Measurements from ENCODE around the gene RAB36. TPM values are rescaled to one million over a fixed set of nuclear protein-coding genes. Genes with fewer than 3 reads are reported as not detected.

The RAB36 gene
- total RNA-seq, 2 donors from 2014 or later, result 2.6 to 3.3 TPM

DNA sequence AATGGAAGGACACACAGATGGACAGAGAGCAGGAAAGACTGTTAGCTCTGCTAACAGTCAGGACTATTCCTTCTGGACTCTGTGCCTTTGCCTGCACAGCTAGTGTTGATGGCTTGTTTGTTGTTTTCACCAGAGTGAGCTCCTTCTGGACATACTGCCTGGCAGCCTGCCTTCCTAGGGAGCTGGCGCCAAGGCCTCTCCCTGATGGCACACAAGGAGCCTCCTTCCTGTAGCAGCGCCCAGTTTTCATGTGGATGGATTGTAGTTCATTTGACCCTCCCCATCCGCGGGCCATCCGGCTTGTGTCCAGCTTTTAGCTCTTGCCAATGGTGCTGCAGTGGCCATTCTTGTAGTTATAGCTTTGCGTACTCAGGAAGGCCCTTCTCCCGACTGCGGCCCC, 18.4 kb downstream of the RAB36 start:
- no peaks in the 10 kb centered on the region for H3K4me1 Mint-ChIP-seq
- H3K36me3 Mint-ChIP-seq (ENCODE audit: low read depth), result no peaks in the 10 kb centered on the region
- Histone ChIP-seq H3K9me3 (ENCODE audit: control insufficient read depth, low read length) (no peaks in the 10 kb centered on the region), H3K4me3 (ENCODE audit: low read length) (no peak overlapping the region), H3K9ac (ENCODE audit: extremely low read depth, low read length, poor library complexity, severe bottlenecking) (no peak overlapping the region), H3K4me1 (ENCODE audit: control insufficient read depth, insufficient read depth, low read length) (no peaks in the 10 kb centered on the region), H3K36me3 (ENCODE audit: control insufficient read depth, insufficient read depth, low read length) (no peaks in the 10 kb centered on the region), H3K27me3 (ENCODE audit: control insufficient read depth, insufficient read depth, low read length, poor library complexity, severe bottlenecking) (no peaks in the 10 kb centered on the region), H3K27ac (ENCODE audit: low read depth, low read length) (no peak overlapping the region)
- DNase-seq, result no peak
- TF ChIP-seq, protein P1, sequence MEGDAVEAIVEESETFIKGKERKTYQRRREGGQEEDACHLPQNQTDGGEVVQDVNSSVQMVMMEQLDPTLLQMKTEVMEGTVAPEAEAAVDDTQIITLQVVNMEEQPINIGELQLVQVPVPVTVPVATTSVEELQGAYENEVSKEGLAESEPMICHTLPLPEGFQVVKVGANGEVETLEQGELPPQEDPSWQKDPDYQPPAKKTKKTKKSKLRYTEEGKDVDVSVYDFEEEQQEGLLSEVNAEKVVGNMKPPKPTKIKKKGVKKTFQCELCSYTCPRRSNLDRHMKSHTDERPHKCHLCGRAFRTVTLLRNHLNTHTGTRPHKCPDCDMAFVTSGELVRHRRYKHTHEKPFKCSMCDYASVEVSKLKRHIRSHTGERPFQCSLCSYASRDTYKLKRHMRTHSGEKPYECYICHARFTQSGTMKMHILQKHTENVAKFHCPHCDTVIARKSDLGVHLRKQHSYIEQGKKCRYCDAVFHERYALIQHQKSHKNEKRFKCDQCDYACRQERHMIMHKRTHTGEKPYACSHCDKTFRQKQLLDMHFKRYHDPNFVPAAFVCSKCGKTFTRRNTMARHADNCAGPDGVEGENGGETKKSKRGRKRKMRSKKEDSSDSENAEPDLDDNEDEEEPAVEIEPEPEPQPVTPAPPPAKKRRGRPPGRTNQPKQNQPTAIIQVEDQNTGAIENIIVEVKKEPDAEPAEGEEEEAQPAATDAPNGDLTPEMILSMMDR (conservative IDR thresholded peaks at IDR 0.05), result no peak
- H3K27ac Mint-ChIP-seq, result no peak overlapping the region
- H3K27me3 Mint-ChIP-seq (ENCODE audit: insufficient read depth), result no peaks in the 10 kb centered on the region
- H3K4me3 Mint-ChIP-seq, result no peak overlapping the region
- H3K9me3 Mint-ChIP-seq, result no peaks in the 10 kb centered on the region
- 93 to 97% methylated on average over 7 to 8 of the region's 8 CpGs for WGBS, 2 experiments (ENCODE audit: insufficient coverage in 1 of 2, insufficient read length in 1 of 2)

DNA sequence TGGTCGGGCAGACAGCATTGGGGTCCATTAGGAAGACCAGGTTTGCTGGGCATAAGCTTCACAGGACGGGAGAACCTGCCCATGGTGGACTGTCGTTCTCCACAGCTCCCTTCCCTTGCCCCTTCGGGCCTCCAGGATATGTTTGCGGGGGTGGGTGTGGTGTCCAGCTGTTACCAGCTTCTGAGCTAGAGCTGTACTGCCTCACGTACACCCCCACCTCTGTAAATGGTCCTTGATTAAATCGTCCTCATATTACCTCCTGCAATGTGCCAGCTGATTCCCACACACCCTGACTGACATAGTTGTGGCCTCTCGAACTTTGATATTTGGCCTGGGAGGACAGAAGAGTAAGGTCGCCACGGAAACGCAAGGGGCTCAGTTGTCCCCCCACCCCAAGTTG, 18.8 kb downstream of the RAB36 start:
- no peak overlapping the region for H3K27ac ChIP-seq (ENCODE audit: low read depth, low read length)
- H3K27ac Mint-ChIP-seq, result no peak overlapping the region
- H3K27me3 Mint-ChIP-seq (ENCODE audit: insufficient read depth), result no peaks in the 10 kb centered on the region

DNA sequence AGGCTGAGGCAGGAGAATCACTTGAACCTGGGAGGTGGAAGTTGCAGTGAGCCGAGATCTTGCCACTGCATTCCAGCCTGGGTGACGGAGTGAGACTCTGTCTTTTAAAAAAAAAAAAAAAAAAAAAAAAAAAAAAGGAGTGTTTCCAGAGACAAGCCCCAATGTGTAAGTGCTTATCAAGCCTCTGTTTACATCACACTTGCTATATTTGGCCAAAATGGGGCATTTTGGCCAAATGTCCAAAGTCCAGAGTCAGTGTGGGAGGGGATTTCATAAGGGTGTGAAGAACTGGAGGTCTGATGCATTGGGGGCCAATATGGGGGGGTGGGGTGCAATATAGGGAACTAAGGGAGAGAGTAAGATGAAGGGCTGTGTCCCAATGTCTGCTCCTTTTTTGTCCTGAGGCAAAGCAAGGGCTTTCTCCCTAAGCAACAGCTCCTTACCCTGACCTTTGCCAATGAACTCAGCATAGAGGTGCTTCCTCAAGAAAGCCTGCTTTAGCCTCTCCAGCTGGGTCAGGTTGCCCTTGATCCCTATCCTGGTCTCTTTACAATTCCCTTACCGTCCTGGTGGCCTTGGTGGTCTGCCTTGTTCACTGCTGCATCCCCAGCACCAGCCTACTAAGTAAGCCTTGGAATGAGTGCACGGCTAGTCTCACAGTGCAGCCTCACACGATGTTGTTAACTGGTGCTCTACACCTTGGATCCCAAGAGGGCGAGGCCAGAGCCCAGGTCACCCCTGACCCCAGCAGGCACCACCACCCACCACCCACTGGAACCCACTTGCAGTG, 21.0 kb downstream of the RAB36 start:
- Histone ChIP-seq H3K4me3 (ENCODE audit: low read length) (no peak overlapping the region), H3K4me1 (ENCODE audit: control insufficient read depth, insufficient read depth, low read length) (no peaks in the 10 kb centered on the region), H3K9ac (ENCODE audit: extremely low read depth, low read length, poor library complexity, severe bottlenecking) (no peak overlapping the region), H3K27me3 (ENCODE audit: control insufficient read depth, insufficient read depth, low read length, poor library complexity, severe bottlenecking) (no peaks in the 10 kb centered on the region), H3K27ac (ENCODE audit: low read depth, low read length) (no peak overlapping the region), H3K9me3 (ENCODE audit: control insufficient read depth, low read length) (no peaks in the 10 kb centered on the region), H3K36me3 (ENCODE audit: control insufficient read depth, insufficient read depth, low read length) (no peaks in the 10 kb centered on the region)
- Mint-ChIP-seq H3K4me3 (no peak overlapping the region), H3K36me3 (ENCODE audit: low read depth) (no peaks in the 10 kb centered on the region), H3K27ac (no peak overlapping the region), H3K9me3 (no peaks in the 10 kb centered on the region), H3K4me1 (no peaks in the 10 kb centered on the region), H3K27me3 (ENCODE audit: insufficient read depth) (no peaks in the 10 kb centered on the region)
- no peak for DNase-seq
- WGBS, 2 experiments (ENCODE audit: insufficient coverage in 1 of 2, insufficient read length in 1 of 2), result 86 to 90% methylated on average over 2 to 6 of the region's 6 CpGs
- TF ChIP-seq, protein P1 (conservative IDR thresholded peaks at IDR 0.05), result no peak

More for the DNA sequence above, 18.8 kb downstream of the RAB36 start:
- H3K4me1 Mint-ChIP-seq, result no peaks in the 10 kb centered on the region
- no peaks in the 10 kb centered on the region for H3K36me3 ChIP-seq (ENCODE audit: control insufficient read depth, insufficient read depth, low read length)
- no peaks in the 10 kb centered on the region for H3K9me3 ChIP-seq (ENCODE audit: control insufficient read depth, low read length)
- no peak overlapping the region for H3K4me3 Mint-ChIP-seq
- WGBS, 2 experiments (ENCODE audit: insufficient coverage in 1 of 2, insufficient read length in 1 of 2), result 90 to 95% methylated on average over 11 of the region's 11 CpGs
- no peak overlapping the region for H3K9ac ChIP-seq (ENCODE audit: extremely low read depth, low read length, poor library complexity, severe bottlenecking)
- TF ChIP-seq, protein P1 (conservative IDR thresholded peaks at IDR 0.05), result no peak
- no peak for DNase-seq
- H3K9me3 Mint-ChIP-seq, result no peaks in the 10 kb centered on the region
- H3K36me3 Mint-ChIP-seq (ENCODE audit: low read depth), result no peaks in the 10 kb centered on the region
- H3K4me3 ChIP-seq (ENCODE audit: low read length), result no peak overlapping the region
- H3K4me1 ChIP-seq (ENCODE audit: control insufficient read depth, insufficient read depth, low read length), result no peaks in the 10 kb centered on the region
- no peaks in the 10 kb centered on the region for H3K27me3 ChIP-seq (ENCODE audit: control insufficient read depth, insufficient read depth, low read length, poor library complexity, severe bottlenecking)
